ENCODE results near the gene FGF11.

The FGF11 gene

DNA sequence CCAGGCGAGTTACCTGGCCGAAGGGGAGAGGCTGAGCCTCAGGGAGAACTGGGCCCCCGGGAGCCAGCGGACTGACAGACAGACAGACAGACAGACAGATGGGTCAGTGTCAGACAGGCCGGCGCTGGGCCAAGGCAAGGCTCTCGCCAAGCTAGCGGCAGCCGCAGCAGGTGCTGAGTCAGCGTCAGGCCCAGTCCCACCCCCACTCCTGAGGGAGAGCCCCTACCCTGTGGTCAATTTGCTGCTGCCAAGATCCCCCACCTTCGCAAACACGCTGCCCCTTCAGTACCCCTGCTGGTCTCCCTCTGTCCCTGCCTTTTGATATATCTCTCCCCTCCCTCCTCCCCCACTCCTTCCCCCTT is 1.5 kb downstream of the FGF11 start (continued):
- TF ChIP-seq ZNF549 (tag by site-specific recombination; IDR thresholded peaks at IDR 0.05) (no peak), ZBTB8A (tag by site-specific recombination; IDR thresholded peaks at IDR 0.05) (peak; percentile 44), ZIC2 (tag by site-specific recombination; IDR thresholded peaks at IDR 0.05) (peak; percentile 79), KLF16 (tag by site-specific recombination; IDR thresholded peaks at IDR 0.05) (peak; percentile 47; the same call in 1 of the 2 replicates), ZNF544 (tag by site-specific recombination; IDR thresholded peaks at IDR 0.05) (no peak), GLIS2 (tag by site-specific recombination; IDR thresholded peaks at IDR 0.05) (peak; percentile 56; the same call in 1 of the 2 replicates), ZBTB48 (tag by site-specific recombination; IDR thresholded peaks at IDR 0.05) (peak; percentile 32), ZNF37A (tag by site-specific recombination; IDR thresholded peaks at IDR 0.05) (no peak), ZNF132 (tag by site-specific recombination; IDR thresholded peaks at IDR 0.05; ENCODE audit: borderline replicate concordance) (no peak), ZNF391 (tag by site-specific recombination; IDR thresholded peaks at IDR 0.05; ENCODE audit: borderline replicate concordance, low read depth) (0 out of 2 replicates have a peak, but pooled peaks have one; percentile 28), ZNF169 (tag by site-specific recombination; IDR thresholded peaks at IDR 0.05) (no peak), ZNF138 (tag by site-specific recombination; IDR thresholded peaks at IDR 0.05; ENCODE audit: borderline replicate concordance) (no peak), ZNF830 (tag by site-specific recombination; IDR thresholded peaks at IDR 0.05; ENCODE audit: low read depth) (no peak), BCL11B (tag by site-specific recombination; IDR thresholded peaks at IDR 0.05; ENCODE audit: low read depth) (no peak), IKZF3 (tag by site-specific recombination; IDR thresholded peaks at IDR 0.05) (0 out of 2 replicates have a peak, but pooled peaks have one; percentile 6), KLF10 (tag by site-specific recombination; IDR thresholded peaks at IDR 0.05) (no peak), ZSCAN30 (tag by site-specific recombination; IDR thresholded peaks at IDR 0.05) (0 out of 2 replicates have a peak, but pooled peaks have one; percentile 23), ZNF114 (tag by site-specific recombination; IDR thresholded peaks at IDR 0.05) (no peak)
- TF ChIP-seq, protein P1, sequence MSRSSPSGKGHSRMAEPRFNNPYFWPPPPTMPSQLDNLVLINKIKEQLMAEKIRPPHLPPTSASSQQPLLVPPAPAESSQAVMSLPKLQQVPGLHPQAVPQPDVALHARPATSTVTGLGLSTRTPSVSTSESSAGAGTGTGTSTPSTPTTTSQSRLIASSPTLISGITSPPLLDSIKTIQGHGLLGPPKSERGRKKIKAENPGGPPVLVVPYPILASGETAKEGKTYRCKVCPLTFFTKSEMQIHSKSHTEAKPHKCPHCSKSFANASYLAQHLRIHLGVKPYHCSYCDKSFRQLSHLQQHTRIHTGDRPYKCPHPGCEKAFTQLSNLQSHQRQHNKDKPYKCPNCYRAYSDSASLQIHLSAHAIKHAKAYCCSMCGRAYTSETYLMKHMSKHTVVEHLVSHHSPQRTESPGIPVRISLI (tag by site-specific recombination; IDR thresholded peaks at IDR 0.05): no peak
- TF ChIP-seq, protein P2, sequence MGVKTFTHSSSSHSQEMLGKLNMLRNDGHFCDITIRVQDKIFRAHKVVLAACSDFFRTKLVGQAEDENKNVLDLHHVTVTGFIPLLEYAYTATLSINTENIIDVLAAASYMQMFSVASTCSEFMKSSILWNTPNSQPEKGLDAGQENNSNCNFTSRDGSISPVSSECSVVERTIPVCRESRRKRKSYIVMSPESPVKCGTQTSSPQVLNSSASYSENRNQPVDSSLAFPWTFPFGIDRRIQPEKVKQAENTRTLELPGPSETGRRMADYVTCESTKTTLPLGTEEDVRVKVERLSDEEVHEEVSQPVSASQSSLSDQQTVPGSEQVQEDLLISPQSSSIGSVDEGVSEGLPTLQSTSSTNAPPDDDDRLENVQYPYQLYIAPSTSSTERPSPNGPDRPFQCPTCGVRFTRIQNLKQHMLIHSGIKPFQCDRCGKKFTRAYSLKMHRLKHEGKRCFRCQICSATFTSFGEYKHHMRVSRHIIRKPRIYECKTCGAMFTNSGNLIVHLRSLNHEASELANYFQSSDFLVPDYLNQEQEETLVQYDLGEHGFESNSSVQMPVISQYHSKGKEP (tag by site-specific recombination; IDR thresholded peaks at IDR 0.05): no peak
- TF ChIP-seq, protein P3, sequence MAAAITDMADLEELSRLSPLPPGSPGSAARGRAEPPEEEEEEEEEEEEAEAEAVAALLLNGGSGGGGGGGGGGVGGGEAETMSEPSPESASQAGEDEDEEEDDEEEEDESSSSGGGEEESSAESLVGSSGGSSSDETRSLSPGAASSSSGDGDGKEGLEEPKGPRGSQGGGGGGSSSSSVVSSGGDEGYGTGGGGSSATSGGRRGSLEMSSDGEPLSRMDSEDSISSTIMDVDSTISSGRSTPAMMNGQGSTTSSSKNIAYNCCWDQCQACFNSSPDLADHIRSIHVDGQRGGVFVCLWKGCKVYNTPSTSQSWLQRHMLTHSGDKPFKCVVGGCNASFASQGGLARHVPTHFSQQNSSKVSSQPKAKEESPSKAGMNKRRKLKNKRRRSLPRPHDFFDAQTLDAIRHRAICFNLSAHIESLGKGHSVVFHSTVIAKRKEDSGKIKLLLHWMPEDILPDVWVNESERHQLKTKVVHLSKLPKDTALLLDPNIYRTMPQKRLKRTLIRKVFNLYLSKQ (tag by site-specific recombination; IDR thresholded peaks at IDR 0.05; ENCODE audit: borderline replicate concordance): no peak
- TF ChIP-seq, protein P4, sequence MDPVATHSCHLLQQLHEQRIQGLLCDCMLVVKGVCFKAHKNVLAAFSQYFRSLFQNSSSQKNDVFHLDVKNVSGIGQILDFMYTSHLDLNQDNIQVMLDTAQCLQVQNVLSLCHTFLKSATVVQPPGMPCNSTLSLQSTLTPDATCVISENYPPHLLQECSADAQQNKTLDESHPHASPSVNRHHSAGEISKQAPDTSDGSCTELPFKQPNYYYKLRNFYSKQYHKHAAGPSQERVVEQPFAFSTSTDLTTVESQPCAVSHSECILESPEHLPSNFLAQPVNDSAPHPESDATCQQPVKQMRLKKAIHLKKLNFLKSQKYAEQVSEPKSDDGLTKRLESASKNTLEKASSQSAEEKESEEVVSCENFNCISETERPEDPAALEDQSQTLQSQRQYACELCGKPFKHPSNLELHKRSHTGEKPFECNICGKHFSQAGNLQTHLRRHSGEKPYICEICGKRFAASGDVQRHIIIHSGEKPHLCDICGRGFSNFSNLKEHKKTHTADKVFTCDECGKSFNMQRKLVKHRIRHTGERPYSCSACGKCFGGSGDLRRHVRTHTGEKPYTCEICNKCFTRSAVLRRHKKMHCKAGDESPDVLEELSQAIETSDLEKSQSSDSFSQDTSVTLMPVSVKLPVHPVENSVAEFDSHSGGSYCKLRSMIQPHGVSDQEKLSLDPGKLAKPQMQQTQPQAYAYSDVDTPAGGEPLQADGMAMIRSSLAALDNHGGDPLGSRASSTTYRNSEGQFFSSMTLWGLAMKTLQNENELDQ (tag by site-specific recombination; IDR thresholded peaks at IDR 0.05; ENCODE audit: low read depth): no peak
- TF ChIP-seq, protein P5, sequence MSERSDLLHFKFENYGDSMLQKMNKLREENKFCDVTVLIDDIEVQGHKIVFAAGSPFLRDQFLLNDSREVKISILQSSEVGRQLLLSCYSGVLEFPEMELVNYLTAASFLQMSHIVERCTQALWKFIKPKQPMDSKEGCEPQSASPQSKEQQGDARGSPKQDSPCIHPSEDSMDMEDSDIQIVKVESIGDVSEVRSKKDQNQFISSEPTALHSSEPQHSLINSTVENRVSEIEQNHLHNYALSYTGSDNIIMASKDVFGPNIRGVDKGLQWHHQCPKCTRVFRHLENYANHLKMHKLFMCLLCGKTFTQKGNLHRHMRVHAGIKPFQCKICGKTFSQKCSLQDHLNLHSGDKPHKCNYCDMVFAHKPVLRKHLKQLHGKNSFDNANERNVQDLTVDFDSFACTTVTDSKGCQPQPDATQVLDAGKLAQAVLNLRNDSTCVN (tag by site-specific recombination; optimal IDR thresholded peaks at IDR 0.05): no peak
- TF ChIP-seq, protein P6, sequence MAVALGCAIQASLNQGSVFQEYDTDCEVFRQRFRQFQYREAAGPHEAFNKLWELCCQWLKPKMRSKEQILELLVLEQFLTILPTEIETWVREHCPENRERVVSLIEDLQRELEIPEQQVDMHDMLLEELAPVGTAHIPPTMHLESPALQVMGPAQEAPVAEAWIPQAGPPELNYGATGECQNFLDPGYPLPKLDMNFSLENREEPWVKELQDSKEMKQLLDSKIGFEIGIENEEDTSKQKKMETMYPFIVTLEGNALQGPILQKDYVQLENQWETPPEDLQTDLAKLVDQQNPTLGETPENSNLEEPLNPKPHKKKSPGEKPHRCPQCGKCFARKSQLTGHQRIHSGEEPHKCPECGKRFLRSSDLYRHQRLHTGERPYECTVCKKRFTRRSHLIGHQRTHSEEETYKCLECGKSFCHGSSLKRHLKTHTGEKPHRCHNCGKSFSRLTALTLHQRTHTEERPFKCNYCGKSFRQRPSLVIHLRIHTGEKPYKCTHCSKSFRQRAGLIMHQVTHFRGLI (tag by site-specific recombination; IDR thresholded peaks at IDR 0.05): no peak
- TF ChIP-seq, protein P7, sequence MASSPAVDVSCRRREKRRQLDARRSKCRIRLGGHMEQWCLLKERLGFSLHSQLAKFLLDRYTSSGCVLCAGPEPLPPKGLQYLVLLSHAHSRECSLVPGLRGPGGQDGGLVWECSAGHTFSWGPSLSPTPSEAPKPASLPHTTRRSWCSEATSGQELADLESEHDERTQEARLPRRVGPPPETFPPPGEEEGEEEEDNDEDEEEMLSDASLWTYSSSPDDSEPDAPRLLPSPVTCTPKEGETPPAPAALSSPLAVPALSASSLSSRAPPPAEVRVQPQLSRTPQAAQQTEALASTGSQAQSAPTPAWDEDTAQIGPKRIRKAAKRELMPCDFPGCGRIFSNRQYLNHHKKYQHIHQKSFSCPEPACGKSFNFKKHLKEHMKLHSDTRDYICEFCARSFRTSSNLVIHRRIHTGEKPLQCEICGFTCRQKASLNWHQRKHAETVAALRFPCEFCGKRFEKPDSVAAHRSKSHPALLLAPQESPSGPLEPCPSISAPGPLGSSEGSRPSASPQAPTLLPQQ (tag by site-specific recombination; IDR thresholded peaks at IDR 0.05): no peak
